Dedifferentiated amniotic fluid mesenchymal stem cell (primary cell): ENCODE results near the gene KIF26A.

Experiments
- DNase-seq: peaks from one replicate; pipeline ENCODE4 v3.0.0-alpha.2; 2016; ENCODE audit errors: extremely low spot score

The KIF26A gene

DNA sequence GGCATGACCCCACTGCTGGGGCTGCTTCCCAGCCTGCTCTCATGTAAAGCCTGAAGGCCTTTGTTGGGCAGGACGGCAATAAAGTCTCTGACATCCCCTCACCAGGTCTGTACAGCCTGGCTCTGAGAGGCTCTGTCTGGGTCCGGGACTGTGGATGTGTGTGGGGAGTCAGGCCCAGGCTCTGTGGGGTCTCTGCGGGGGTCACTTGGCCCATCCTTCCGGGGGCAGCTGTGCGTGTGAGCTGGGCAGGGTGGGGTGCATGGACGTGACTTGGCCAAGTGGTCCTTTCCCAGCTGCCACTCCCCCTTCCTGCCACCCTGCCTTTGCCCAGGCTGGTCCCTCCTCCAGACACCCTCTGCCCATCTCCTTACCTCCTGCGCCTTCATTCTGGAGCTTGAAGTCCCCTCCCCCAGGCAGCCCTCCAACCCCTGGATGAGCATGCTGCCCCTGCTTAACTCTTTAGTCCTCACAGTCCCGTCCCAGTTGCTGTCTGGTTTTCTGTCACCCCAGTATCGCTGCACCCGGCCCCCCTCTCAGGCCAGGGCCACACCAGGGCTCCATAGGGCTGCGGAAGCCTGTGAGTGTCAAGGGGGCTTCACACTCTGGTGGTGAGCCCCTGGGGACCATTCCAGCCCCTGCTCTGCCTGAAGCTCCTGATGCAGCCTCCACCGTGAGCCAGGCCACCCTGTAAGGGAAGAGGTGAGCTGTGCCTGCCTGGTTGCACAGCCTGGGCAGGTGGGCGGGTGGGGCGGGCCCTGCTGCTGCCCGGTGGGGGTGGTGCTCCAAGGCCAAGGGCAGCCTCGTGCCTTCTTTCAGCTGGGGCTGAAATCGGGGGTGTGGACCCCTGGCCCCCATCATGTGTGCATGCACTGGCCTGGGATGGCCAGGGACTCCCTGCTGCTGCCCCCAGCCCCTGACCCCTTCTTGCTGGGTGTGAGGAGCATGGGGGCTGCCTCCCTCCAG lies 25.5 kb upstream of the KIF26A start:
- no peak for DNase-seq

DNA sequence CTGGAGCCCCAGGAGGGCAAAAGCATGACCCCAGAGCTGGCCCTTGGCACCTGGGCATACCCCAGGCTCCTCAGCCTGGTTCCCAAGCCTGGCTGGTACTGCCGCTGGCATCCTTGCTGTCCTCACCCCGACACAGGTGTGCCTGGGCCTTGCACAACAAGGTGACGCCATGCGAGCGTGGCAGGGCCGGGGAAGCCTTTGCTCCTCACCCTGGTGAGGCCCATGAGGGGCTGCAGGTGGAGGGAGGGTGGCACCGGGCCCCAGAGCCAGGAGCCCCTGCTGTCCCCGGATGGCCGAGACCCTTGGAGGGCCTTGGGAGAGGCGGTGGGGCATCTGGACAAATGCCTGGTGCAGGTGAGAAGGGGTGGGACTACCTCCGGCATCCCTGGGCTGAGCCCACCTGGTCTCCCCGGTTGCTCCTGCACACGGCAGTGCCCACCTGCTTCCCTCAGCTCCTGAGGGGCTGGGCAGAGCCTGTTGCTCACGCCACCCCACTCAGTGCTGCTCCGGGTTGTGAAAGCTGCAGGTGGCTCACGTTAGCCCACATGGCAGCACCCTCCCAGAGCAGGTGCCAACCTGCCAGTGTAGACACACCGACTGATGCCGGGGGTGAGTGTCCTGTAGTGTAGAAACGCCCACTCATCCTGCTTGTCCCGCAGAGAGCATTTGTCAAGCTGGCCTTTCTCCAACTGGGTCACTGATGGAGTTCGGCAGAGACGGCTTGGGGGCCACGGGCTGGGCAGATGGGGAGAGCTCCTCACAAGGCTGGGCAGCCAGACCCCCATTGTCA lies 24.6 kb upstream of the KIF26A start:
- DNase-seq: no peak

DNA sequence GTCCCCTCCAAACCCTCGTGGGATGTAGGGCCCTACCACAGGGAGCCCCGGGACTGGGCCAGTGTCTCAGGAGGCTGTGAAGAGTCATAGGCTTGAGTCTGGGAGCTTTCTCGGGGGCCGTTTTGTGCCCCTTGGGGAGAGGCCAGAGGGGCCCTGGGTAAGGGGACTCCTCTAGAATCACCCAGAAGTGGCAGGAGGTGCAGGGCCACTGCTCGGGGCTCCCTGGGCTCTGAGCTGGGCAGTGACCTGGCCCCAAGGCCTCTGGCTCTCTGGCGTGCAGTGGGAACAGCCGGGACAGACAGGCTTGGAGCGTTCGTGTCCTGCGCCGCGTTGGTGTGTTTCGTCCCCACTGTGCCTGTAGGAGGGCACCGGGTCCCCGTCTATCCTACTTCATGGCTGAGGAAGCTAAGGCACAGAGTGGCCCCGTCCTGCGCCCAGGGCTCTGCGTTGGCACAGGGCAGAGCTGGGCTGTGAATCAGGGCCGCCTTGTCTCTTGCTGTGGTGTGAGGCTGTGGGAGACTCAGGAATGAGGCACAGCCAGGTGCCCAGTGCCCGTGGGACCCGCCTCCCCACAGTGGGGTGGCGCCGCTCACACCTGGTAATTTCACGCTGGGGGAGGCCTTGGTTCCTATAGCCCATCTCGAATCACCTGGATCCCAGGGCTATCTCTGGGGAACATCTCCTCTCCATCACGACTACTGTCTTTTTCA lies 23.8 kb upstream of the KIF26A start:
- DNase-seq: no peak

DNA sequence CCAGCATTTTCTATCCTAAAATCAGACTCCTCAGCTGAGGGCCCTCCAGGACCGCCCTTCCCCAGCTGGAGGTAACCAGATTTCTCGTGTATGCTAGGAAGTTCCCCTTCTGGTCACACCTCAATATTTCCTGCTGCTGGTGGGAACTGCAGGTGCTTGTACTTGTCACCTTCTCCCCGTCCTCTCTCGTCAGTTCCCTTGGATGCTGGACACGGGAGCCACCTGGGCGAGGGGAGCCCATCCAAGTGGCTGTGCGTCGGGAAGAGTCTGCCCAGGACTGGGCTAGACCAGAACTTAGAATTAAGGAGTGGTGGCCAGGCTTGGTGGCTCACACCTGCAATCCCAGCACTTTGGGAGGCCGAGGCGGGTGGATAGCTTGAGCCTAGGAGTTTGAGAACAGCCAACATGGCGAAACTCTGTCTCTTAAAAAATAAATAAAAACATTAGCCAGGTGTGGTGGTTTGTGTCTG lies 23.2 kb upstream of the KIF26A start:
- no peak for DNase-seq

DNA sequence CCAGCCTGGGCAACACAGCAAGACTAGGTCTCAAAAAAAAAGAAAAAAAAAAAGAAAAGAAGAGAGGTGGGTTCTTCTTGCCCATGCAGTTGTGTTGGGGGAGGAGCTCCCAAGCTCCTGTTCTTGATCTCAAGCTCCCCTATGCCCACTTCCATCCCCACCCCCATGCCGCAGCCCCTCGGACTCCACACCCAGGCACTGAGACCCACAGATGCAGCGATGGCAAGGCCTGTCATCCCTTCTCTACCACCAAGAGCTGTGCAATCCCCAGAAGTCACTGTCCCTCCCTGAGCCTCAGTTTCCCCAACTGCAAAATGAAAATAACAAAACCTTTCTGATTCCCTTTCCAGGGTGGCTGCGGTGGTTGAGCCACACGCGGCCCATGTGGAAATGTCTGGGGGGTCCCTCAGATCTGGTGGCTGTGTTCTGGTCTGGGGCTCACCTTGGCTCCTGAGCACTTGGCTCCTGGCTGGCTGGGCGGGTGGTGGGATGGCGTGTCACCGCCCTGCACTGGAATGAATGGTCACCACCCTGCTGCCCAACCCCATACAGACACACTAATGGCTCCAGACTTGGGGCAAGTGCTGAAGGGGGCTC lies 22.6 kb upstream of the KIF26A start:
- no peak for DNase-seq

DNA sequence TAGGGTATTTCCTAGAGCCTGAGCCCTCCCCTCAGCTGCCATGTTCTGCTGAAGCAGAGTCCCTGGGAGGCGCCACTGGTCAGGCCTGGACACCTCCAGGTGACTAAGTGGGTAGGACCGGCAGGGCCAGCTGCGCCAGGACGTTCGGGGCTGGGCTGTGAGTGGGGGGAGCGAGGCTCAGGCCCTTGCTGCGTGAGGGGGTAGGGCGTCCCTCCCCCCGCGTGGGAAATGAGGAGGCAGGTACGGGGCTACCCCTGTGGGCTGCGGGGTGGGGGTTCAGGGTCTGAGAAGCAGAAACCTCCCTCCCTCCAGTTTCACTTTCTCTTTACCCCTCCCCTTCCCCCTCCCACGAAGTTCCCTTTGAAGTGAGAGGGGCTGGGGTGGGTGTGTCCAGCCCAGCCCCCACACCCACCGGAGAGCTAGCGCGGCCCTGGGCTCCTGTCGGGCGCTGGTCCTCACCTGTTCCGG lies 22.1 kb upstream of the KIF26A start:
- no peak for DNase-seq

DNA sequence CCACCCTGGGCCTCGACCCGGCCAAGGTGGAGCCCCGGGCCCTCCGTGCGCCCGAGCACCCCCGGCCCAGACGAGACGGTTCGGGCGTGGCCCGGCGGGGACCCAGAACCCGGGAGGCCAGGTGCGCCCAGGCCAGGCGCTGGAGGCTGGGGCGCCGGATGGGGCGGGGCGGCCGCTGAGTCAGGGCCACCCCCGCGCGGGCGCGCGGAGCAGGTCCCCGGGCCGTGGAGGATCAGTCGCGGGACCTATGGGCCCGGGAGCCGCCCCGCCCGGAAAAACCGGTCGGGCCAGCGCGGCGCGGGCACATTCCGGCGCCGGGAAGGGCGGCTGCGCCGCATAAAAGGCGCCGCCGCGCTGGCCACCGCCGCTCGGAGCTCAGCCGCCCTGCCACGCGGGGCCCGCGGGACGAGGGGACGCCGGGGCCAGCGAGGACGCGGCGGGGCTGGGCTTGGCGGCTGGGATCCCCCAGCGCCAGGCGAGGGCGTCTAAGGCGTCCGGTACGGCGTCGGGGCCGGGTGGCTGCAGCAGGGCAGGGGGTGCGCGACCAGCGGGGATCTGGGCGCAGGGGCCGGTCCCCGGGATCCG lies 21.5 kb upstream of the KIF26A start:
- DNase-seq: no peak

DNA sequence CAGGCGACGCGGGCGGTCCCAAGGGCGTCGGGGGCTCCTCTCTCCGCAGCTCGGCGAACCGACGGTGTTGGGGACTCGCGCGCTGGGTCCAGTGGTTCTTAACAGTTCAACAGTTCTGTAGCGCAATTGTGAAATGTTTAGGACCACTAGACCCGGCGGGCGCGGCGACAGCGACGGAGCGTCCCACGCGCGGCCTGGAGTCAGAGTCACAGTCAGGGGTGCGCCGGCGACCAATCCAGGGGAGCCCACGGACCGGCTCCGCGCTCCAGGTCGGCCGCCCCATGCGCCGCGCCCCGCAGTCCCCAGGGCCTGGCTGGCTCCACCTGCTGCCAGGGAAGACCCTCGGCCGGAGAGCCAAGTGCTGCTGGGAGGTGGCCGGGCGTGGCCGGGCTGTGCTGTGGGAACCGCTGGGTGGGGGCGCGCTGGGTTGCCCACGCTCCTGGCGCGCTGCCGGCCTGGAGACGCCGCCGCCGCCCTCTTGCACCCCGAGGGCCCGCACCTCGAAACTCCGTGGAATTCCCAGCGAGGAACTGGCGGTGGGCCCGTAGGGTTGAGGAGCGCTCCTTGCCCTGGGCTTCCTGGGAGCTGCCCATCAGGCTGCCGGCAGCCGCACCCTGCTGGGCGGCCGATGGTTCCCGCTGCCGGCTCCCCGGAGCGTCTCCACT lies 20.9 kb upstream of the KIF26A start:
- no peak for DNase-seq

DNA sequence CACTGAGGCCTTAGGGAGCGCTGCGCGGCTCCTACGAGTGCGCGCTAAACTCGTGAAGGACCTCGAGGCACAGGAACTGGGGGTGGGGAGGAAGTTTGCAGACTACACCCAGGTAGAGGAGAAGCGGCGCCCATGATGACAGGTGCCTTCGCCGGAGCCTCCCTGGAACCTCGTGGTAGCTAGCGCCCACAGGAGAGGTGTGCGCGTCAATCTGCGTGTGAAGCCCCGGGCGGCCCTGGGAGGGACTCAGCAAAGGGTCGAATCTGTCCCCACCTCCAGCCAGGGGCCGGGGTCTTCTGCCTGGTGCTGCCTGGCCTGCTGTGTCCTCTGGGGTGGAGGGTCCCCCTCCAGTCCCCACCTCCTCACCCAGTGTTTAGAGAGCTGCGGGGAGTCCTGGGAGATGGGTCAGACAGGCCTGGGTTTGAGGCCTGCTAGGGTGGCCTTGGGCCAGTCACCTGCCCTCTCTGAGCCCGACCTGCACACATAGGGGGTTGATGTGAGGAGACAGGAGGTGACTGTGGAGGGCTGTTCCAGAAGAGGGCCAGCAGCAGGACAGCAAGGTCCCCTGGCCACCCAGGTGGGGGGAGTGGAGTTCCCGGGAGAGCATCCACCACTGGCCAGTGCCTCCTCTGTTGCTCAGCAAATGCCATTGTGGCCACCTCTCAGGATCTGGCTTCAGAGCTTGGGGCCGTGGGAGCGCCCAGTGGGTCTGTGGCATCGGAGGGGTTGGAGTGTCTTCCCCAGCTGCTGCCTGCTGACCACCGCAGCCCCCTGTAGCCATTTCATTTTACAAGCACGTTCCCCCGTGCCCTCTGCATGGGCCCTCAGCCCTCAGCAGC lies 20.2 kb upstream of the KIF26A start:
- no peak for DNase-seq

DNA sequence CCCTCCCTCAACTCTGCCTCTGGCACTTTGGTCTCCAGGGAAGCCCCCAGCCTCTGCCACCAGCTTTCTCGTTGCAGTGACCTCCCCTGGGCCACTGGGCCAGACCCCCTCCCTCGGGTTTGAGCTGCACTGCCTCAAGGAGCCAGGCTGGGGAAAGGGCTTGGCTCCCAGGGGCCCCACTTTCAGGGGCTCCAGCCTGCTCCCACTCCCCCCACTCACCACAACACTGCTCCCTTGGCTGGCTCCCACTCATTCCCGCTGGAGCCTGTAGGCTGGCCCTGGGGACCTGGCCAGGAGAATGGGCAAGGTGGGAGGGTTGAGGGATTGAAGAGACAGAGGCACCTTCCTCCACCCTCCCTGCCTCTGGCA lies 19.3 kb upstream of the KIF26A start:
- DNase-seq: no peak

DNA sequence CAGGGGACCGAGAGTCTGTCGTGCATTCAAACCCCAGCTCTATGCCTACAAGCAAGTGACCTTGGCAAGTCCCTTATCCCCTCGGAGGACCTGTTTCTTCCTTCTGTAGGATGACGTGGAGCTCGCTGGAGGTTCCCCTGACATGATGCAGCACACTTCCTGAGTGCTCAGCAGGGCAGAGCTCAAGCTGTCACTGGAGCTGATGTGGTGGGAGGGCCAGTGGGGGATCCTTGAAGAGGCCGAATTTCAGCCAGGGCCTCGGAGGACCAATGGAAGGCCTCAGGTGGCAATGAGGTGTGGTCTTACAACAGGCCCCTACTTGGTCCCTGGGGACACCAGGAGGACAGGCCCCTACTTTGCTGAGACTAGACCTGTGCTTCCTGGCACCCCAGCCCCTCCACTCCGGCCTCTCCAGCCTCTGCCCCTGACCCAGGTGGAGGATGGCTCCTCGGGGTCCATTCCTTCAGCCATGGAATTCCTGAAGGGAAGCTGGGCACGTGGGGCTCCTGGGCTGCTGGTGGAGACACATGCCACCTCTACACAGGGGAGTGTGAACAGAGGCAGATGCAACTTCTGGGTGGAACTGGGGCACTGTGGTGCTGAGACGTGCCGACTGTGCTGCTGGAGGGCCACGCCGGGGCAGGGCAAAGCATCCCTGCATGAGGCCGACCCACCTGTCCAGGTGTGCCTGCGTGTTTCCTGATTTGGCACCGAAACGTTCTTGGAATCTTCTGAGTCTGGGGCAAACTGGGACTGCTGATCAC lies 18.7 kb upstream of the KIF26A start:
- no peak for DNase-seq

DNA sequence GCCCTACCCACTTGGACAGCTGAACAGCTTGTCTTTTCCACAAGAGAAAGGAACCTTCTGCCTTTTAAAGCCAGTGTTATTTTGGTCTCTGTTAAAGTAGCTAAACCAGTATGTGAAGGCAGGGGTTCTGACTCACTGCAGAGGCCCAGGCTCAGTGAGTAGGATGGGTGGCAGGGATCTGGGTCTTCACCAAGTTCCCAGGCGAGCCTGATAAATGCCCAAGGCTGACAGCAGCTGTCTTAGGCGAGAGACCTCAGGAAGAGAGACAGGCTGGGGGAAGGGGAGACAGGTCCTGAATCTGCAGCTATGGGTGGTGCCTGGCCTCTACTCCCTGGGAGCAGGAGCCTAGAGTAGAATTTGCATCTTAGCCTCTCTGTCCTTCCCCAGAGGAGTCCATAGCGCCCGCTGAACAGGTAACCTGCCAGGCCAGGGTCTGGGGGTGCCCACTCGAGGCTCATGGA lies 18.1 kb upstream of the KIF26A start:
- no peak for DNase-seq

DNA sequence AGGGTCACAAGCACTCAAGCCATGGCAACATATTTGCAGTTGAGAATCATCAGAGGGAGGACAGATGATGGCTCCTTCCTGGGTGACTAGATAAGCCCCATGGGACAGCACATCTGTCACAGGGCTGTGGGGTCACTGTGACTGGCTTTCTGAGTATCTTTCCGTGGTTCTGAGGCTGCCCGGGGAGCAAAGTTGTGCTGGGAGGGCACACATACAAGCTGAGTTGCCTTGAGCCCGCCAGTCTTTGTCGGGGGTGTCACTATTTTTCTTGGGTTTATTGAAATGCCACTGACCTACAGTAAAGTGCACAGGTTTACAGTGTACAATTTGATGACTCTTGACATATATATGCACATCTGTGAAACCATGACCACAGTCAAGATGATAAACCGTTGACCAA lies 17.2 kb upstream of the KIF26A start:
- no peak for DNase-seq

DNA sequence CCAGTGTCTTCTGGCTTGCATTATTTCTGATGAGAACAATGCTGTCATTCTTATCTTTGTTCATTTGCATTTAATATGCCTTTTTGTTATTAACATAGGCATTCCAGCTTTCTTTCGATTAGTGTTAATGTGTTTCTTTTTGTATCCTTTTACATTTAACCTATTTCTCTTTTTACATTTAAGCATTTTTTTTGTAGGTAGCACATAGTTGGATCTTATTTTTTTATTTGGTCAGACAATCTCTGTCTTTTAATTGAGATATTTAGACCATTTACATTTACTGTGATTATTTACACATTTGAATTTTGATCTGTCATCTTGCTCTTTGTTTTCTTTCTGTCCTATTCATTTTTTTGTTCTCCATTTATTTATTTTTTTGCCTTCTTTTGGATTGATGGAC lies 14.5 kb upstream of the KIF26A start:
- no peak for DNase-seq

DNA sequence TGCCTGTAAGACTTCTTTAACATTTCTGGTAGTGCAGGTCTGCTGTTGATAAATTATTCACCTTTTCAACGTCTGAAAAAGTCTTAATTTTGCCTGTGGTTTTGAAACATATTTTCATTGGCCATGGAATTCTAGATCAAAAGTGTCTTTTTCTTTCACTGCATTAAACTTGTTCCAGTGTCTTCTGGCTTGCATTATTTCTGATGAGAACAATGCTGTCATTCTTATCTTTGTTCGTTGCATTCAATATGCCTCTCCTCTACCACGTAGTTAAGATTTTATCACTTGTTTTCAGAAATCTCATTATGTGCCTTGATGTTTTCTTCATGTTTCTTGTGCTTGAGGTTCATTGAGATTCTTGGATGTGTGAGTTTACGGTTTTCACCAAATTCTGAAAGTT lies 13.4 kb upstream of the KIF26A start:
- DNase-seq: no peak

DNA sequence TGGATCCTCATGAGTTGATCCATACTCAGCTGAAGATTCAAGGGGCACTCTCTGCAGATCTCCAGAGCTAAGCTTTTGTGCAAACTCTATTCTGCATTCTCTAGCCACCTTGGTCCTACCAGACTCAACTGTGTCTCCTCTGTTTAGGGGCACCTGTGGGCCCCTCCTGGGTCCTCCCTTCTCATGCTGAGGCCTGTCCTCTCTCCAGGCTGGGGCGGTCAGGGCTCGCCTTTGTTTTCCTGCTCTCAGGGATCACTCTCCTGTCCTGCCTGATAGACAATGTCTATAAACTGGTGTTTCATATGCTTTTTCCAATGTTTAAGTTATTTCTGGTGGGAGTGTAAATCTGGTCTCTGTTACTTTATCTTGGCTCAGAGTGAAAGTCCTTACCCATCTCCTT lies 11.6 kb upstream of the KIF26A start:
- no peak for DNase-seq

DNA sequence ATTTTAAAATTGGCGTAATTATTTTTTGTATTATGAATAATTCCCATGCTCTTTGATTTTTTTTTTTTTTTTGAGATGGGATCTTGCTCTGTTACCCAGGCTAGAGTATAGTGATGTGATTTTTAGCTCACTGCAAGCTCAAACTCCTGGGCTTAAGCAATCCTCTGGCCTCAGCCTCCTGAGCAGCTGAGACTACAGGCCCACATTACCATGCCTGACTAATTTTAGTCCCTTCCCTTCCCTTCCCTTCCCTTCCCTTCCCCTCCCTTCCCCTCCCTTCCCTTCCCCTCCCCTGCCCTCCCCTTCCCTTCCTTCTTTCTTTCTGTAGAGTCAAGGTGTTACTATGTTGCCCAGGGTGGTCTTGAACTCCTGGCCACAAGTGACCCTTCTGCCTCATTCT lies 9.4 kb upstream of the KIF26A start:
- DNase-seq: no peak

DNA sequence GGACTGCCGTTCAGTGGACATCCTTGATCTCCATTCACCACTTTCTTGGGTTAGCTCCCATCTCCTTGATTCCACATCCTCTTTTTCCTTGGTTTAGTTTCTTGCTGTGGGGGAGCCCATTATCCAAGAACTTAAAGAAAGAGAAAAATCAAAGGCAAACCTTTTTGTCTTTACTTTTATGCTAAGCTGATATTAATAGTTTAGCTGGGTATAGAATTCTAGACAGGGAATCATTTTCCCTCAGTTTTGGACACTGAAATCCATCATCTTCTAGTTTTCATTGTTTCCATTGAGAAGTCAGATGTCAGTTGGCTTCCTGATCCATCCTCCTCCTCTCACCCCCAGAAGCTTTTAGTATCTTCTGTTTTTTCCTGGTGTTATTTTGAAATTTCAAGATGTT lies 8.8 kb upstream of the KIF26A start:
- DNase-seq: no peak
